UCSD-AML1 (cell line): ENCODE measurements around the gene USP9Y.

Experiments used
- DNase-seq: peaks from one replicate; lab custom pipeline; 2025; ENCODE audit not compliant: unreplicated experiment; lab: John Stamatoyannopoulos, UW

USP9Y gene

GRCh38 chrY:12784521-12784920 is 83.5 kb downstream of the USP9Y start:
- DNase-seq, result no peak

GRCh38 chrY:12793999-12794398 is 93.0 kb downstream of the USP9Y start:
- no peak for DNase-seq

GRCh38 chrY:12808046-12808445 is 107.0 kb downstream of the USP9Y start:
- no peak for DNase-seq

- no peak for DNase-seq
Measured at GRCh38 chrY:12809034-12809433, 108.0 kb downstream of the USP9Y start.

GRCh38 chrY:12823408-12823807 is 122.4 kb downstream of the USP9Y start:
- DNase-seq, result no peak

GRCh38 chrY:12826791-12827190 is 125.8 kb downstream of the USP9Y start:
- DNase-seq, result no peak

- no peak for DNase-seq
Measured at GRCh38 chrY:12833284-12833683, 132.3 kb downstream of the USP9Y start.

- DNase-seq, result no peak
Measured at GRCh38 chrY:12837550-12837949, 136.5 kb downstream of the USP9Y start.

- DNase-seq, result no peak
Measured at GRCh38 chrY:12841368-12841767, 140.3 kb downstream of the USP9Y start.

GRCh38 chrY:12846793-12847192 is 145.8 kb downstream of the USP9Y start:
- no peak for DNase-seq

- DNase-seq, result no peak
Measured at GRCh38 chrY:12855791-12856275, 154.8 kb downstream of the USP9Y start.

GRCh38 chrY:12867960-12868359 is 166.9 kb downstream of the USP9Y start:
- DNase-seq, result no peak

GRCh38 chrY:12896973-12897372 is 195.9 kb downstream of the USP9Y start:
- DNase-seq, result no peak

GRCh38 chrY:12898604-12899003 is 197.6 kb downstream of the USP9Y start:
- no peak for DNase-seq

- no peak for DNase-seq
Measured at GRCh38 chrY:12904618-12905516, 203.8 kb downstream of the USP9Y start, which contains the start of gene DDX3Y. TSS of gene DDX3Y (plus strand) at chrY:12904868. CDS start at chrY:12904937, 69 bp downstream.

- DNase-seq, result no peak
Measured at GRCh38 chrY:12905517-12905872, 204.5 kb downstream of the USP9Y start.

GRCh38 chrY:12905895-12906294 is 204.9 kb downstream of the USP9Y start:
- DNase-seq, result no peak
